H1 (cell line): ENCODE data around the gene VAMP3. TPM values are rescaled to one million over a fixed set of nuclear protein-coding genes. Genes with fewer than 3 reads are reported as not detected.

Source experiments
- CTCF ChIA-PET: fragments of 300-600 bp; sonication (Branson Sonifier 250); formaldehyde crosslinking; loops from one replicate; lab custom pipeline; 2021; ENCODE audit not compliant: partially characterized antibody; lab: Charles Lee
- POLR2A ChIA-PET: fragments of 300-600 bp; sonication (Branson Sonifier 250); formaldehyde crosslinking; loops from one replicate; lab custom pipeline; 2021; ENCODE audit warnings: inconsistent platforms; ENCODE audit not compliant: partially characterized antibody; lab: Charles Lee
- DNase-seq, 2 experiments: peaks; one replicate each; pipeline versions ENCODE4 v3.0.0 to v3.0.0-alpha.2; 2010 to 2022; ENCODE audit warnings: low spot score in 2 of 2, low read depth in 1 of 2, mixed read lengths in 1 of 2
- FAIRE-seq: peaks from 2 replicates; lab custom pipeline; 2011; peaks lifted over from hg19 to GRCh38; lab: Jason Lieb, UNC
- H2AFZ ChIP-seq: 2 replicates; pipeline ENCODE4 v1.8.1; 2012; ENCODE audit warnings: low read length, inconsistent platforms
- H2AK5ac ChIP-seq: 2 replicates; pipeline ENCODE4 v1.6.1; 2013; ENCODE audit warnings: low read depth, low read length
- H2BK120ac ChIP-seq: replicated peaks from 2 replicates; pipeline ENCODE3; 2013; ENCODE audit warnings: low read depth, low read length, inconsistent platforms
- H2BK12ac ChIP-seq: 2 replicates; pipeline ENCODE4 v1.6.1; 2013; ENCODE audit warnings: low read depth, low read length
- H2BK15ac ChIP-seq: 2 replicates; pipeline ENCODE4 v1.6.1; 2013; ENCODE audit warnings: low read length
- H2BK20ac ChIP-seq: 2 replicates; pipeline ENCODE4 v1.6.1; 2013; ENCODE audit warnings: low read length
- H2BK5ac ChIP-seq: 2 replicates; pipeline ENCODE4 v1.6.1; 2013; ENCODE audit warnings: low read depth, low read length
- H3K14ac ChIP-seq: 2 replicates; pipeline ENCODE4 v1.6.1; 2013; ENCODE audit warnings: inconsistent platforms; ENCODE audit not compliant: insufficient read length
- H3K18ac ChIP-seq: 2 replicates; pipeline ENCODE4 v1.6.1; 2013; ENCODE audit warnings: low read length; ENCODE audit errors: extremely low read depth
- H3K23ac ChIP-seq: 2 replicates; pipeline ENCODE4 v1.6.1; 2013; ENCODE audit warnings: inconsistent platforms; ENCODE audit not compliant: insufficient read length
- H3K23me2 ChIP-seq: 2 replicates; pipeline ENCODE4 v1.6.1; 2013; ENCODE audit warnings: low read depth, low read length
- H3K27ac ChIP-seq: 2 replicates; pipeline ENCODE4 v1.6.1; 2011; ENCODE audit warnings: low read depth, low read length, inconsistent platforms
- H3K27me3 ChIP-seq, 4 experiments: replicated peaks in 1 of 4; 1 replicate in 1 of 4; 2 replicates in 3 of 4; pipeline versions ENCODE4 v1.6.1 to v1.8.1; 2011 to 2013; ENCODE audit warnings: low read length in 3 of 4, mild to moderate bottlenecking in 3 of 4, inconsistent platforms in 2 of 4, mixed read lengths in 2 of 4, moderate library complexity in 1 of 4; ENCODE audit not compliant: control insufficient read depth in 3 of 4, insufficient read depth in 3 of 4; ENCODE audit errors: extremely low read depth in 1 of 4
- H3K36me3 ChIP-seq, 4 experiments: 2 replicates each; pipeline versions ENCODE4 v1.6.1 to v1.8.1; 2011 to 2013; ENCODE audit warnings: mild to moderate bottlenecking in 4 of 4, low read length in 3 of 4, moderate library complexity in 2 of 4, control low read depth in 1 of 4, inconsistent platforms in 1 of 4; ENCODE audit not compliant: insufficient read depth in 4 of 4, control insufficient read depth in 2 of 4
- H3K4ac ChIP-seq: replicated peaks from 2 replicates; pipeline ENCODE3; 2013; ENCODE audit warnings: low read length, low read depth, mixed read lengths, inconsistent platforms; ENCODE audit not compliant: insufficient read length
- H3K4me1 ChIP-seq, 4 experiments: replicated peaks in 1 of 4; 1 replicate in 1 of 4; 2 replicates in 3 of 4; pipeline versions ENCODE4 v1.6.1 to v1.8.1; 2011 to 2013; ENCODE audit warnings: low read length in 3 of 4, inconsistent platforms in 2 of 4, mixed read lengths in 1 of 4; ENCODE audit not compliant: insufficient read depth in 4 of 4, control insufficient read depth in 3 of 4
- H3K4me2 ChIP-seq, 2 experiments: 2 replicates each; pipeline versions ENCODE4 v1.6.1 to v1.8.1; 2011 to 2013; ENCODE audit warnings: low read depth in 2 of 2, low read length in 2 of 2, control low read depth in 1 of 2, inconsistent platforms in 1 of 2, mild to moderate bottlenecking in 1 of 2; ENCODE audit not compliant: insufficient read depth in 1 of 2
- H3K4me3 ChIP-seq, 4 experiments: fragments of 200-600, 300-600 bp in 1 of 4; sonication (generic), shearing (Covaris generic), sonication (Bioruptor Twin) in 1 of 4; 2 replicates each; pipeline versions ENCODE4 v1.5.1 to v1.8.1; 2011 to 2016; ENCODE audit warnings: low read length in 4 of 4, low read depth in 3 of 4, control low read depth in 2 of 4, inconsistent platforms in 2 of 4, mild to moderate bottlenecking in 2 of 4, mixed read lengths in 1 of 4, moderate library complexity in 1 of 4; ENCODE audit not compliant: insufficient read depth in 2 of 4; ENCODE audit errors: extremely low read depth in 1 of 4
- H3K56ac ChIP-seq: replicated peaks from 2 replicates; pipeline ENCODE3; 2013; ENCODE audit warnings: low read depth, mild to moderate bottlenecking, mixed read lengths, low read length, inconsistent platforms; ENCODE audit not compliant: insufficient read length
- H3K79me1 ChIP-seq: 2 replicates; pipeline ENCODE4 v1.6.1; 2013; ENCODE audit warnings: low read depth, low read length, control low read depth
- H3K79me2 ChIP-seq, 2 experiments: 2 replicates each; pipeline versions ENCODE4 v1.6.1 to v1.8.1; 2012 to 2013; ENCODE audit warnings: low read length in 2 of 2, mild to moderate bottlenecking in 2 of 2, inconsistent platforms in 1 of 2; ENCODE audit not compliant: insufficient read depth in 2 of 2, control insufficient read depth in 1 of 2
- H3K9ac ChIP-seq, 4 experiments: replicated peaks in 1 of 4; 1 replicate in 1 of 4; 2 replicates in 3 of 4; pipeline versions ENCODE4 v1.6.1 to v1.8.1; 2011 to 2013; ENCODE audit warnings: low read depth in 3 of 4, low read length in 3 of 4, control low read depth in 2 of 4, mild to moderate bottlenecking in 2 of 4, moderate library complexity in 2 of 4, inconsistent platforms in 1 of 4; ENCODE audit errors: extremely low read depth in 1 of 4
- H3K9me3 ChIP-seq, 2 experiments: 2 replicates each; pipeline versions ENCODE4 v1.6.1 to v1.8.1; 2012 to 2013; ENCODE audit warnings: mild to moderate bottlenecking in 2 of 2, moderate library complexity in 2 of 2, control low read depth in 1 of 2, inconsistent platforms in 1 of 2, low read depth in 1 of 2, low read length in 1 of 2, mixed read lengths in 1 of 2; ENCODE audit not compliant: insufficient read depth in 2 of 2
- H4K20me1 ChIP-seq, 2 experiments: replicated peaks in 1 of 2; 2 replicates each; pipeline versions ENCODE3 to v1.8.1; 2011 to 2013; ENCODE audit warnings: inconsistent platforms in 2 of 2, low read length in 2 of 2, mild to moderate bottlenecking in 1 of 2; ENCODE audit not compliant: insufficient read depth in 2 of 2, control insufficient read depth in 1 of 2
- H4K5ac ChIP-seq: 2 replicates; pipeline ENCODE4 v1.6.1; 2013; ENCODE audit warnings: low read length, low read depth, mixed read lengths, inconsistent platforms; ENCODE audit not compliant: insufficient read length
- H4K8ac ChIP-seq: 2 replicates; pipeline ENCODE4 v1.8.0; 2013; ENCODE audit warnings: mild to moderate bottlenecking, moderate library complexity, low read length, inconsistent platforms; ENCODE audit not compliant: insufficient read depth; ENCODE audit errors: extremely low read depth
- H4K91ac ChIP-seq: replicated peaks from 2 replicates; pipeline ENCODE3; 2013; ENCODE audit warnings: low read length, mixed read lengths, inconsistent platforms; ENCODE audit not compliant: insufficient read length
- GABPA ChIP-seq: IDR thresholded peaks from 2 replicates; pipeline ENCODE4 v1.6.1; 2011; ENCODE audit warnings: mild to moderate bottlenecking, low read length, moderate library complexity, borderline replicate concordance; ENCODE audit not compliant: insufficient read depth
- POLR2AphosphoS5 ChIP-seq: IDR thresholded peaks from 2 replicates; pipeline ENCODE4 v1.6.1; 2011; ENCODE audit warnings: low read depth, low read length
- SAP30 ChIP-seq: fragments of 300-600 bp; sonication (generic); IDR thresholded peaks from 2 replicates; pipeline ENCODE4 v1.7.1; 2012; ENCODE audit warnings: low read length, moderate library complexity, mild to moderate bottlenecking, inconsistent platforms; ENCODE audit not compliant: insufficient read depth, insufficient replicate concordance
- SIRT6 ChIP-seq: IDR thresholded peaks from one replicate; pipeline ENCODE4 v1.7.1; 2012; ENCODE audit warnings: low read length, inconsistent platforms
- WGBS, 2 experiments: shearing (Covaris generic) in 1 of 2; methylation state at CpG; one replicate each; pipeline versions ENCODE4 v1.1.6 to v1.1.7; 2013 to 2015; ENCODE audit warnings: low lambda C conversion rate in 2 of 2, mixed read lengths in 2 of 2, inconsistent platforms in 1 of 2, low coverage in 1 of 2, missing lambda C conversion rate in 1 of 2; ENCODE audit not compliant: insufficient replicate concordance in 2 of 2, insufficient coverage in 1 of 2, insufficient read length in 1 of 2; ENCODE audit errors: extremely low coverage in 1 of 2, missing lambda C conversion rate in 1 of 2; 5-methylcytosine and 5-hydroxymethylcytosine counted together
- polyA plus RNA-seq, 7 experiments: library from polyadenylated mRNA; depleted of rRNA in 3 of 7; stranded (reverse) in 5 of 7; unstranded in 2 of 7; fragments of >200 nt in 5 of 7; fragments of 200-250 nt in 2 of 7; gene quantifications; 1 replicate in 5 of 7; 2 replicates in 1 of 7; 4 replicates in 1 of 7; pipeline versions ENCODE4 v1.2.1 to v1.2.3, GENCODE V29; 2011 to 2013; ENCODE audit warnings: missing spikeins in 2 of 7, mixed read lengths in 2 of 7
- total RNA-seq: library from RNA; stranded (reverse); fragmentation: NEBNext Ultra II Directional; extraction: Animal tissue kit (Norgen Biotek cat#: 25700); gene quantifications from 2 replicates; pipeline ENCODE4 v1.2.1, GENCODE V29; 2021

The VAMP3 gene
- total and polyA plus RNA-seq, 2 of the 8 experiments (the other 6 are each of a cell fraction or from before 2014, with no cell fraction given), result 27.9 to 36.7 TPM

DNA sequence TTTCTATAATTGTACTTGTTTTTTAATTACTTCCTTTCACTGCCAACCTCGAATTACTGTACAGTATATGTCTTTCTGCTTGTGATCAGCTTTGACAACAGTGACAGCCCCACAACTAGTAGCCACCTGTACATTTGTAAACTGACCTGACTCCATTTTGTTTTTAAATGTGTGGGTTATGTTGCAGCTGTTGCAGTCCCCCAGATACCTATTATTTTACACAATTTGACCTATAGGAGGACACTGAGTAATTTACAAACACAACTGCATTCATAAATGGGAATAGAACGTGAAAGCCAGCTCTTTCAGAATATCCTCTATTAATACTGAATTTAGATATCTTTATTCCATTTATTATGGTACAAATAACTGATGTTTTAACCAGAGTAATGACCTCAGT is 2.5 kb upstream of the VAMP3 start:
- no peak overlapping the region for H2BK5ac ChIP-seq
- FAIRE-seq (no peak), DNase-seq (no peak)
- TF ChIP-seq GABPA (no peak), SIRT6 (no peak), SAP30 (no peak), POLR2AphosphoS5 (no peak)
- 0 out of 2 replicates have a peak, but pooled peaks cover 3% of the 10 kb centered on the region for H3K23me2 ChIP-seq
- H4K20me1 ChIP-seq, result peaks cover 2 to 5% of the 10 kb centered on the region in 2 experiments
- POLR2A ChIA-PET, result interaction anchor here (0.8 to 1.5 kb wide), 2 partner anchors 8 to 26 kb away, joined by 3 to 7 read pairs; no protein-coding TSS in a partner anchor
- no peak overlapping the region for H3K4ac ChIP-seq
- H4K5ac ChIP-seq, result no peak overlapping the region
- H2BK120ac ChIP-seq, result no peak overlapping the region
- no peak overlapping the region for H3K27ac ChIP-seq
- H3K9me3 ChIP-seq, result no peaks in the 10 kb centered on the region
- WGBS, 2 experiments, result 80% methylated on average over 2 of the region's 2 CpGs; no CpG with 5 or more reads in 1 of the 2 experiments
- no peak overlapping the region for H2BK12ac ChIP-seq
- H2AK5ac ChIP-seq, result no peak overlapping the region
- no peak overlapping the region for H4K91ac ChIP-seq
- no peak overlapping the region for H4K8ac ChIP-seq
- H2AFZ ChIP-seq, result no peak overlapping the region
- H3K4me1 ChIP-seq, result peaks cover 0 to 6% (median 2%) of the 10 kb centered on the region in 4 experiments; a peak in 5 of 7 replicates
- peaks cover 6 to 19% of the 10 kb centered on the region in 2 experiments for H3K79me2 ChIP-seq
- no peak overlapping the region for H2BK20ac ChIP-seq
- H3K9ac ChIP-seq, result no peak overlapping the region
- H3K79me1 ChIP-seq, result no peaks in the 10 kb centered on the region
- no peak overlapping the region for H2BK15ac ChIP-seq
- no peak overlapping the region for H3K4me3 ChIP-seq
- no peaks in the 10 kb centered on the region; a peak in 1 of 7 replicates for H3K27me3 ChIP-seq
- no peak overlapping the region for H3K14ac ChIP-seq
- no peak overlapping the region for H3K18ac ChIP-seq
- no peak overlapping the region for H3K23ac ChIP-seq
- H3K4me2 ChIP-seq, result no peak overlapping the region
- H3K36me3 ChIP-seq, result peaks cover 0 to 7% (median 0%) of the 10 kb centered on the region in 4 experiments; a peak in 1 of 8 replicates
- H3K56ac ChIP-seq, result no peak overlapping the region
- CTCF ChIA-PET, result interaction anchor here (0.8 to 3.9 kb wide), 4 partner anchors 15 to 101 kb away, joined by 3 to 16 read pairs (median 4); no protein-coding TSS in a partner anchor
